ENCODE measurements around the gene HRH3. TPM values are rescaled to one million over a fixed set of nuclear protein-coding genes. Genes with fewer than 3 reads are reported as not detected.

The HRH3 gene
- total and polyA plus RNA-seq, 2 donors (not counting 1 experiment from before 2014, with no cell fraction given) = not detected

GRCh38 chr20:62233684-62234083 lies 13.6 kb upstream of the HRH3 start:
- ChIA-PET CTCF (no interaction called here), POLR2A (no interaction called here)
- H3K79me2 ChIP-seq (ENCODE audit: control insufficient read depth, insufficient read depth, low read length) = peaks cover 15% of the 10 kb centered on the region
- no peak overlapping the region for H3K9ac ChIP-seq (ENCODE audit: low read length)
- intact Hi-C loops (cut with micrococcal nuclease) = no loop called here
- H3K27ac Mint-ChIP-seq = no peak overlapping the region
- no peak overlapping the region for H3K4me3 ChIP-seq (ENCODE audit: control extremely low read depth in 1 of 5, extremely low read depth in 1 of 5, insufficient read depth in 1 of 5, low read depth in 2 of 5, low read length in 4 of 5)
- 86% methylated on average over 3 of the region's 4 CpGs for WGBS (ENCODE audit: insufficient coverage)
- peaks cover 9% of the 10 kb centered on the region for H3K4me1 Mint-ChIP-seq
- peaks cover 0 to 17% (median 1%) of the 10 kb centered on the region in 4 experiments for H3K27me3 ChIP-seq (replicated peaks in 1 of 4; ENCODE audit: control extremely low read depth in 1 of 4, control insufficient read depth in 3 of 4, insufficient read depth in 4 of 4, low read length in 3 of 4)
- no peak overlapping the region for H3K27ac ChIP-seq (ENCODE audit: low read length in 2 of 2)
- H3K9me3 ChIP-seq (ENCODE audit: control extremely low read depth in 1 of 3, control insufficient read depth in 2 of 3, insufficient read depth in 1 of 3, low read length in 2 of 3) = peaks cover 0 to 23% (median 5%) of the 10 kb centered on the region in 3 donors
- H3K36me3 ChIP-seq (replicated peaks in 1 of 2; ENCODE audit: control extremely low read depth in 1 of 2, control insufficient read depth in 1 of 2, extremely low read depth in 1 of 2, insufficient read depth in 2 of 2, low read length in 1 of 2) = no peaks in the 10 kb centered on the region
- TF ChIP-seq EZH2 (IDR thresholded peaks at IDR 0.05; ENCODE audit: borderline replicate concordance, insufficient read depth, low read depth, low read length, poor library complexity, severe bottlenecking) = no peak
- TF ChIP-seq, protein P1, sequence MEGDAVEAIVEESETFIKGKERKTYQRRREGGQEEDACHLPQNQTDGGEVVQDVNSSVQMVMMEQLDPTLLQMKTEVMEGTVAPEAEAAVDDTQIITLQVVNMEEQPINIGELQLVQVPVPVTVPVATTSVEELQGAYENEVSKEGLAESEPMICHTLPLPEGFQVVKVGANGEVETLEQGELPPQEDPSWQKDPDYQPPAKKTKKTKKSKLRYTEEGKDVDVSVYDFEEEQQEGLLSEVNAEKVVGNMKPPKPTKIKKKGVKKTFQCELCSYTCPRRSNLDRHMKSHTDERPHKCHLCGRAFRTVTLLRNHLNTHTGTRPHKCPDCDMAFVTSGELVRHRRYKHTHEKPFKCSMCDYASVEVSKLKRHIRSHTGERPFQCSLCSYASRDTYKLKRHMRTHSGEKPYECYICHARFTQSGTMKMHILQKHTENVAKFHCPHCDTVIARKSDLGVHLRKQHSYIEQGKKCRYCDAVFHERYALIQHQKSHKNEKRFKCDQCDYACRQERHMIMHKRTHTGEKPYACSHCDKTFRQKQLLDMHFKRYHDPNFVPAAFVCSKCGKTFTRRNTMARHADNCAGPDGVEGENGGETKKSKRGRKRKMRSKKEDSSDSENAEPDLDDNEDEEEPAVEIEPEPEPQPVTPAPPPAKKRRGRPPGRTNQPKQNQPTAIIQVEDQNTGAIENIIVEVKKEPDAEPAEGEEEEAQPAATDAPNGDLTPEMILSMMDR (IDR thresholded peaks at IDR 0.05) = no peak
- H3K4me2 ChIP-seq (replicated peaks; ENCODE audit: low read depth, low read length, poor library complexity, severe bottlenecking) = no peak overlapping the region
- peaks cover 6 to 8% of the 10 kb centered on the region in 2 donors for H3K4me1 ChIP-seq (ENCODE audit: control insufficient read depth in 2 of 2, insufficient read depth in 2 of 2, low read length in 2 of 2)
- no peaks in the 10 kb centered on the region for H3K9me3 Mint-ChIP-seq (ENCODE audit: insufficient read depth)
- no peak overlapping the region for H3K4me3 Mint-ChIP-seq
- H3K27me3 Mint-ChIP-seq = peaks cover 7% of the 10 kb centered on the region
- DNase-seq = no peak
- H2AFZ ChIP-seq (ENCODE audit: insufficient read depth, low read depth, low read length, poor library complexity, severe bottlenecking) = no peak overlapping the region
- H4K20me1 ChIP-seq (ENCODE audit: control insufficient read depth, insufficient read depth, low read length, poor library complexity, severe bottlenecking) = no peaks in the 10 kb centered on the region
- ATAC-seq (ENCODE audit: low read depth) = no peak

- Histone ChIP-seq H4K20me1 (ENCODE audit: control insufficient read depth, insufficient read depth, low read length, poor library complexity, severe bottlenecking) (no peaks in the 10 kb centered on the region), H3K4me1 (ENCODE audit: control insufficient read depth in 2 of 2, insufficient read depth in 2 of 2, low read length in 2 of 2) (peaks cover 6 to 8% of the 10 kb centered on the region in 2 donors), H3K4me3 (ENCODE audit: control extremely low read depth in 1 of 5, extremely low read depth in 1 of 5, insufficient read depth in 1 of 5, low read depth in 2 of 5, low read length in 4 of 5) (no peak overlapping the region), H3K4me2 (replicated peaks; ENCODE audit: low read depth, low read length, poor library complexity, severe bottlenecking) (no peak overlapping the region), H3K9me3 (ENCODE audit: control extremely low read depth in 1 of 3, control insufficient read depth in 2 of 3, insufficient read depth in 1 of 3, low read length in 2 of 3) (peaks cover 0 to 23% (median 5%) of the 10 kb centered on the region in 3 donors), H3K36me3 (replicated peaks in 1 of 2; ENCODE audit: control extremely low read depth in 1 of 2, control insufficient read depth in 1 of 2, extremely low read depth in 1 of 2, insufficient read depth in 2 of 2, low read length in 1 of 2) (no peaks in the 10 kb centered on the region), H3K27ac (ENCODE audit: low read length in 2 of 2) (no peak overlapping the region), H2AFZ (ENCODE audit: insufficient read depth, low read depth, low read length, poor library complexity, severe bottlenecking) (no peak overlapping the region), H3K9ac (ENCODE audit: low read length) (no peak overlapping the region), H3K27me3 (replicated peaks in 1 of 4; ENCODE audit: control extremely low read depth in 1 of 4, control insufficient read depth in 3 of 4, insufficient read depth in 4 of 4, low read length in 3 of 4) (peaks cover 0 to 17% (median 1%) of the 10 kb centered on the region in 4 experiments), H3K79me2 (ENCODE audit: control insufficient read depth, insufficient read depth, low read length) (peaks cover 14% of the 10 kb centered on the region)
- Mint-ChIP-seq H3K27ac (no peak overlapping the region), H3K27me3 (peaks cover 7% of the 10 kb centered on the region), H3K4me3 (no peak overlapping the region), H3K4me1 (peaks cover 7% of the 10 kb centered on the region), H3K9me3 (ENCODE audit: insufficient read depth) (no peaks in the 10 kb centered on the region)
- no peak for DNase-seq
- no peak for ATAC-seq (ENCODE audit: low read depth)
- ChIA-PET POLR2A (no interaction called here), CTCF (no interaction called here)
- intact Hi-C loops (cut with micrococcal nuclease) = no loop called here
- no peak for TF ChIP-seq EZH2 (IDR thresholded peaks at IDR 0.05; ENCODE audit: borderline replicate concordance, insufficient read depth, low read depth, low read length, poor library complexity, severe bottlenecking)
- WGBS (ENCODE audit: insufficient coverage) = 83% methylated on average over 18 of the region's 18 CpGs
These were observed 12.9 kb upstream of the HRH3 start for GRCh38 chr20:62232770-62233645.

Measured in B cell (primary cell).